K562 (cell line): Measurements from ENCODE around the gene PIK3CB. TPM values are rescaled to one million over a fixed set of nuclear protein-coding genes. Genes with fewer than 3 reads are reported as not detected.

ENCODE experiments used
- CCAR2 ChIP-seq: fragments of 200-400 bp; formaldehyde crosslinking; IDR thresholded peaks from 2 replicates; pipeline ENCODE4 v1.6.1; 2017; ENCODE audit warnings: mild to moderate bottlenecking, low read depth, low read length
- CREBBP ChIP-seq: IDR thresholded peaks from one replicate; pipeline ENCODE4 v1.6.1; 2012; ENCODE audit warnings: low read depth, mild to moderate bottlenecking, control low read depth, inconsistent platforms, low read length
- DNMT1 ChIP-seq: fragments of 450-650 bp; IDR thresholded peaks from 2 replicates; pipeline ENCODE4 v1.6.1; 2016; ENCODE audit warnings: antibody characterized with exemption, mild to moderate bottlenecking
- EWSR1 ChIP-seq: fragments of 450-650 bp; IDR thresholded peaks from 2 replicates; pipeline ENCODE4 v1.6.1; 2018; ENCODE audit warnings: borderline replicate concordance, mild to moderate bottlenecking, low read depth, moderate library complexity; ENCODE audit not compliant: partially characterized antibody
- NONO ChIP-seq, 2 experiments: fragments of 200-400 bp in 1 of 2; fragments of 450-650 bp in 1 of 2; formaldehyde crosslinking in 1 of 2; IDR thresholded peaks; 2 replicates each; pipeline ENCODE4 v1.6.1; 2017; ENCODE audit warnings: low read depth in 2 of 2, mild to moderate bottlenecking in 2 of 2, moderate library complexity in 2 of 2, low read length in 1 of 2
- ZNF444 ChIP-seq: fragments of 250-450 bp; sonication (Bioruptor Pico); IDR thresholded peaks from 2 replicates; pipeline ENCODE4 v1.4.0; 2020; ENCODE audit warnings: mild to moderate bottlenecking, moderate library complexity
- ZNF507 ChIP-seq: conservative IDR thresholded peaks from 2 replicates; pipeline ENCODE4 v1.6.1; 2017; ENCODE audit warnings: missing genetic modification characterization, missing compliant biosample characterization
- ZNF76 ChIP-seq: fragments of 250-450 bp; sonication (Bioruptor Pico); IDR thresholded peaks from 2 replicates; pipeline ENCODE4 v1.4.0; 2020; ENCODE audit warnings: mild to moderate bottlenecking, moderate library complexity, borderline replicate concordance
- polyA plus RNA-seq, 8 experiments: library from polyadenylated mRNA; depleted of rRNA in 4 of 8; stranded (reverse) in 5 of 8; unstranded in 3 of 8; fragments of >200 nt; fragmentation: Nextera tagmentation in 2 of 8; fragmentation: Illumina TruSeq in 1 of 8; extraction: Ambion mirVana in 2 of 8; extraction: Trizol in 1 of 8; gene quantifications; 2 replicates each; pipeline versions ENCODE4 v1.2.1 to v1.2.3, GENCODE V29; 2011 to 2014; ENCODE audit warnings: inconsistent platforms in 1 of 8, missing spikeins in 1 of 8
- total RNA-seq, 7 experiments: library from RNA; depleted of rRNA in 6 of 7; stranded (reverse); fragments of >200 nt in 6 of 7; fragmentation: Illumina TruSeq in 2 of 7; extraction: Trizol in 2 of 7; gene quantifications; 2 replicates each; pipeline versions ENCODE4 v1.2.1 to v1.2.3, GENCODE V29; 2011 to 2021; ENCODE audit warnings: low replicate concordance in 1 of 7
- TF ChIP-seq, protein P1 (sequence below): sonication (generic); formaldehyde crosslinking; IDR thresholded peaks from 2 replicates; pipeline ENCODE4 v1.8.0; 2022; ENCODE audit warnings: mild to moderate bottlenecking, missing genetic modification reagents
- TF ChIP-seq, protein P2 (sequence below): sonication (generic); formaldehyde crosslinking; IDR thresholded peaks from 2 replicates; pipeline ENCODE4 v1.4.0; 2020; ENCODE audit warnings: mild to moderate bottlenecking, missing genetic modification reagents
- TF ChIP-seq, protein P3 (sequence below): fragments of 450-650 bp; formaldehyde crosslinking; IDR thresholded peaks from 2 replicates; pipeline ENCODE4 v1.4.0; 2020; ENCODE audit warnings: mild to moderate bottlenecking, moderate library complexity
- TF ChIP-seq, protein P4 (sequence below): sonication (generic); formaldehyde crosslinking; IDR thresholded peaks from 2 replicates; pipeline ENCODE4 v1.9.0; 2022; ENCODE audit warnings: mild to moderate bottlenecking, missing genetic modification reagents
- TF ChIP-seq, protein P5 (sequence below): fragments of 450-650 bp; IDR thresholded peaks from 2 replicates; pipeline ENCODE4 v1.6.1; 2018; ENCODE audit not compliant: partially characterized antibody

Gene PIK3CB
- total and polyA plus RNA-seq, 9 of the 15 experiments (the other 6 are each of a cell fraction or from before 2014, with no cell fraction given): 15.3 to 62.6 (median 28.3) TPM

DNA sequence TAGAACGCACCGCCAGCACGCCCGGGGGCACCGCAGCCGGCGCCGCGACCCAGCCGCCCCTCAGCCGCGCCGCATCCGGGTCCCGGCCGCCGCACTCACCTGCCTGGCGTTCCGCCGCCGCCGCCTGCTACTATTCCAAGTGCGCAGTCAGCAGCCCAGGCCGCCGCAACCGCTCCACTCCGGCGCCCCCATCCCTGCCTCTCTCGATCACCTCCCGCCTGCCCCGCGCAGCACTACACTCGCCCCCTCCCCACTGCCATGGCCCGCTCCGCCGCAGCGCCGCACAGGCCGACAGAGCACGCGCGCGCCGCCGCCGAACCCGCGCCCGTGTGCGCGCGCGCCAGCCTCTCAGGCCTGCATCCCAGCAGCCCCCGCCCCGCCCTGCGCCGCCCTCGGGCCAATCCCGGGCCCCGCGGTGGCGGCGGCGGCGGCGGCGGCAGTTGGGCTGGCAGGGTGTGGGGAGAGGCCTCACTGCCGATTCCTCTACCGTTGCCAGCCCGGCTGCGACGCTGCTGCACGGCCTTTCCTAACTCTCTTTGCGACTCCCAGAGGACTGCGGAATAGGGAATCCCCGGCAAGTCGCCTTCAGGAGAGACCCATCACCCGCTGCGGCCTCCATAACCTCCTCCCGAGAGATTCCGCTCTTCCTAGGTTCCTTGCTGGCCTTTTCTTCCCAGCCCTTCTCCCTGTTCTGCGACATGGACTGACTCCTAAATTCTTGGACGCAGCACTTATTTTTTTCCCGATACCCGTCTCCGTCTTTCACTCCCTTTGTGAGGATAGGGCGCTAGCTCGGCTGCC is at the start of gene PIK3CB (continued):
- TF ChIP-seq, protein P1, sequence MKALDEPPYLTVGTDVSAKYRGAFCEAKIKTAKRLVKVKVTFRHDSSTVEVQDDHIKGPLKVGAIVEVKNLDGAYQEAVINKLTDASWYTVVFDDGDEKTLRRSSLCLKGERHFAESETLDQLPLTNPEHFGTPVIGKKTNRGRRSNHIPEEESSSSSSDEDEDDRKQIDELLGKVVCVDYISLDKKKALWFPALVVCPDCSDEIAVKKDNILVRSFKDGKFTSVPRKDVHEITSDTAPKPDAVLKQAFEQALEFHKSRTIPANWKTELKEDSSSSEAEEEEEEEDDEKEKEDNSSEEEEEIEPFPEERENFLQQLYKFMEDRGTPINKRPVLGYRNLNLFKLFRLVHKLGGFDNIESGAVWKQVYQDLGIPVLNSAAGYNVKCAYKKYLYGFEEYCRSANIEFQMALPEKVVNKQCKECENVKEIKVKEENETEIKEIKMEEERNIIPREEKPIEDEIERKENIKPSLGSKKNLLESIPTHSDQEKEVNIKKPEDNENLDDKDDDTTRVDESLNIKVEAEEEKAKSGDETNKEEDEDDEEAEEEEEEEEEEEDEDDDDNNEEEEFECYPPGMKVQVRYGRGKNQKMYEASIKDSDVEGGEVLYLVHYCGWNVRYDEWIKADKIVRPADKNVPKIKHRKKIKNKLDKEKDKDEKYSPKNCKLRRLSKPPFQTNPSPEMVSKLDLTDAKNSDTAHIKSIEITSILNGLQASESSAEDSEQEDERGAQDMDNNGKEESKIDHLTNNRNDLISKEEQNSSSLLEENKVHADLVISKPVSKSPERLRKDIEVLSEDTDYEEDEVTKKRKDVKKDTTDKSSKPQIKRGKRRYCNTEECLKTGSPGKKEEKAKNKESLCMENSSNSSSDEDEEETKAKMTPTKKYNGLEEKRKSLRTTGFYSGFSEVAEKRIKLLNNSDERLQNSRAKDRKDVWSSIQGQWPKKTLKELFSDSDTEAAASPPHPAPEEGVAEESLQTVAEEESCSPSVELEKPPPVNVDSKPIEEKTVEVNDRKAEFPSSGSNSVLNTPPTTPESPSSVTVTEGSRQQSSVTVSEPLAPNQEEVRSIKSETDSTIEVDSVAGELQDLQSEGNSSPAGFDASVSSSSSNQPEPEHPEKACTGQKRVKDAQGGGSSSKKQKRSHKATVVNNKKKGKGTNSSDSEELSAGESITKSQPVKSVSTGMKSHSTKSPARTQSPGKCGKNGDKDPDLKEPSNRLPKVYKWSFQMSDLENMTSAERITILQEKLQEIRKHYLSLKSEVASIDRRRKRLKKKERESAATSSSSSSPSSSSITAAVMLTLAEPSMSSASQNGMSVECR (CRISPR knock-in tag): peak; percentile 51; the same call in 1 of the 2 replicates
- TF ChIP-seq, protein P2, sequence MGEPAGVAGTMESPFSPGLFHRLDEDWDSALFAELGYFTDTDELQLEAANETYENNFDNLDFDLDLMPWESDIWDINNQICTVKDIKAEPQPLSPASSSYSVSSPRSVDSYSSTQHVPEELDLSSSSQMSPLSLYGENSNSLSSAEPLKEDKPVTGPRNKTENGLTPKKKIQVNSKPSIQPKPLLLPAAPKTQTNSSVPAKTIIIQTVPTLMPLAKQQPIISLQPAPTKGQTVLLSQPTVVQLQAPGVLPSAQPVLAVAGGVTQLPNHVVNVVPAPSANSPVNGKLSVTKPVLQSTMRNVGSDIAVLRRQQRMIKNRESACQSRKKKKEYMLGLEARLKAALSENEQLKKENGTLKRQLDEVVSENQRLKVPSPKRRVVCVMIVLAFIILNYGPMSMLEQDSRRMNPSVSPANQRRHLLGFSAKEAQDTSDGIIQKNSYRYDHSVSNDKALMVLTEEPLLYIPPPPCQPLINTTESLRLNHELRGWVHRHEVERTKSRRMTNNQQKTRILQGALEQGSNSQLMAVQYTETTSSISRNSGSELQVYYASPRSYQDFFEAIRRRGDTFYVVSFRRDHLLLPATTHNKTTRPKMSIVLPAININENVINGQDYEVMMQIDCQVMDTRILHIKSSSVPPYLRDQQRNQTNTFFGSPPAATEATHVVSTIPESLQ: no peak
- no peak for TF ChIP-seq ZNF507
- no peak for TF ChIP-seq CREBBP
- TF ChIP-seq NONO (IDR thresholded peaks at IDR 0.05; ENCODE audit: low read depth in 2 of 2, low read length in 1 of 2): peak; percentile 44 to 73; a peak in 2 of 4 replicates
- TF ChIP-seq, protein P3, sequence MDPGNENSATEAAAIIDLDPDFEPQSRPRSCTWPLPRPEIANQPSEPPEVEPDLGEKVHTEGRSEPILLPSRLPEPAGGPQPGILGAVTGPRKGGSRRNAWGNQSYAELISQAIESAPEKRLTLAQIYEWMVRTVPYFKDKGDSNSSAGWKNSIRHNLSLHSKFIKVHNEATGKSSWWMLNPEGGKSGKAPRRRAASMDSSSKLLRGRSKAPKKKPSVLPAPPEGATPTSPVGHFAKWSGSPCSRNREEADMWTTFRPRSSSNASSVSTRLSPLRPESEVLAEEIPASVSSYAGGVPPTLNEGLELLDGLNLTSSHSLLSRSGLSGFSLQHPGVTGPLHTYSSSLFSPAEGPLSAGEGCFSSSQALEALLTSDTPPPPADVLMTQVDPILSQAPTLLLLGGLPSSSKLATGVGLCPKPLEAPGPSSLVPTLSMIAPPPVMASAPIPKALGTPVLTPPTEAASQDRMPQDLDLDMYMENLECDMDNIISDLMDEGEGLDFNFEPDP (CRISPR knock-in tag): no peak
- TF ChIP-seq, protein P4, sequence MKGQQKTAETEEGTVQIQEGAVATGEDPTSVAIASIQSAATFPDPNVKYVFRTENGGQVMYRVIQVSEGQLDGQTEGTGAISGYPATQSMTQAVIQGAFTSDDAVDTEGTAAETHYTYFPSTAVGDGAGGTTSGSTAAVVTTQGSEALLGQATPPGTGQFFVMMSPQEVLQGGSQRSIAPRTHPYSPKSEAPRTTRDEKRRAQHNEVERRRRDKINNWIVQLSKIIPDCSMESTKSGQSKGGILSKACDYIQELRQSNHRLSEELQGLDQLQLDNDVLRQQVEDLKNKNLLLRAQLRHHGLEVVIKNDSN (CRISPR knock-in tag): no peak
- TF ChIP-seq EWSR1: no peak
- TF ChIP-seq ZNF444: no peak
- TF ChIP-seq, protein P5, sequence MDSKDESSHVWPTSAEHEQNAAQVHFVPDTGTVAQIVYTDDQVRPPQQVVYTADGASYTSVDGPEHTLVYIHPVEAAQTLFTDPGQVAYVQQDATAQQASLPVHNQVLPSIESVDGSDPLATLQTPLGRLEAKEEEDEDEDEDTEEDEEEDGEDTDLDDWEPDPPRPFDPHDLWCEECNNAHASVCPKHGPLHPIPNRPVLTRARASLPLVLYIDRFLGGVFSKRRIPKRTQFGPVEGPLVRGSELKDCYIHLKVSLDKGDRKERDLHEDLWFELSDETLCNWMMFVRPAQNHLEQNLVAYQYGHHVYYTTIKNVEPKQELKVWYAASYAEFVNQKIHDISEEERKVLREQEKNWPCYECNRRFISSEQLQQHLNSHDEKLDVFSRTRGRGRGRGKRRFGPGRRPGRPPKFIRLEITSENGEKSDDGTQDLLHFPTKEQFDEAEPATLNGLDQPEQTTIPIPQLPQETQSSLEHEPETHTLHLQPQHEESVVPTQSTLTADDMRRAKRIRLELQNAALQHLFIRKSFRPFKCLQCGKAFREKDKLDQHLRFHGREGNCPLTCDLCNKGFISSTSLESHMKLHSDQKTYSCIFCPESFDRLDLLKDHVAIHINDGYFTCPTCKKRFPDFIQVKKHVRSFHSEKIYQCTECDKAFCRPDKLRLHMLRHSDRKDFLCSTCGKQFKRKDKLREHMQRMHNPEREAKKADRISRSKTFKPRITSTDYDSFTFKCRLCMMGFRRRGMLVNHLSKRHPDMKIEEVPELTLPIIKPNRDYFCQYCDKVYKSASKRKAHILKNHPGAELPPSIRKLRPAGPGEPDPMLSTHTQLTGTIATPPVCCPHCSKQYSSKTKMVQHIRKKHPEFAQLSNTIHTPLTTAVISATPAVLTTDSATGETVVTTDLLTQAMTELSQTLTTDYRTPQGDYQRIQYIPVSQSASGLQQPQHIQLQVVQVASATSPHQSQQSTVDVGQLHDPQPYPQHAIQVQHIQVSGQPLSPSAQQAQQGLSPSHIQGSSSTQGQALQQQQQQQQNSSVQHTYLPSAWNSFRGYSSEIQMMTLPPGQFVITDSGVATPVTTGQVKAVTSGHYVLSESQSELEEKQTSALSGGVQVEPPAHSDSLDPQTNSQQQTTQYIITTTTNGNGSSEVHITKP: peak; percentile 56
- TF ChIP-seq DNMT1: no peak
- TF ChIP-seq ZNF76: no peak
- TF ChIP-seq CCAR2: no peak
